T-helper 2 cell (primary cell): ENCODE measurements around the gene CWC25.

Experiments
- DNase-seq, 5 experiments: peaks; one replicate each; pipeline versions ENCODE4 v3.0.0 to v3.0.0-alpha.2; 2012 to 2022

CWC25 gene

GRCh38 chr17:38783227-38783626 lies 41.9 kb downstream of the CWC25 start:
- no peak for DNase-seq

GRCh38 chr17:38779965-38780752 lies 45.0 kb downstream of the CWC25 start:
- DNase-seq, result no peak

GRCh38 chr17:38777641-38778250 lies 47.4 kb downstream of the CWC25 start:
- no peak for DNase-seq

DNA sequence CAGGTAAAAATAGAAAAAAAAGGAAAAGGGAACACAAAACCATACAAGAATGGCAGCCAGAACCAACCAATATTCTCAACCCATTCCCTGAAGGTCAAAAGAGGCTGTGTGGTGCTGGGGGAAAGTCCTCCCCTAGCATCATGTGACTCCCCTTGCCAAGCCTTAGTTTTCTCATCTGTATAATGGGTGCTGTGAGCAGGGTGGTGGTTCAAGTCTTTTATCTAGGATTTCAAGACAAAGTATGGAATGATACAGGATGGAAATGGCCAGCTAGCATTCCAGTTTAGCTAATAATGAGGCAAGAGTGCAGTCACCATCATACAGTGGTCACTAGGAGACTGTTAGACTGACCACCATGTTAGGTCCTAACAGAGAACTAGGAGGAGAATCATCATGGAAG lies 51.9 kb downstream of the CWC25 start:
- no peak for DNase-seq

DNA sequence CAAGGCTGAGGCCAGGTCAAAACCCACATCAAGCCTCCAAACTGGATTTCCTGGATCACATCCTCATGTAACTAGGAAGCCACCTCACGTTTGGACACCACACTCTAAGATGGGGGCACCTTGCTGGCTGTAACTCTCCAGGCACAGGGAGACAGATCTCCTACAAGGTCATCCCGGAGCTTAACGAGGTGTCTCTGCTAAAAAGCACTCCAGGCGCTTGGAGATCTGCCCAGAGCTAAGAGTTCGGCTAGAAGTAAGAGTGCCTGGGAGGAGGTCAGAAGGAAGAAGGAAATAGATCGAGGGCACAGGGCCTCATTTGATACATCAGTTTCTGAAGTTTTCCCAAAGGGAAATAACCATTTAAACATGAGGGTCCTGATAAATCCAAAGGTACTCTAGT lies 56.7 kb downstream of the CWC25 start:
- no peak for DNase-seq

DNA sequence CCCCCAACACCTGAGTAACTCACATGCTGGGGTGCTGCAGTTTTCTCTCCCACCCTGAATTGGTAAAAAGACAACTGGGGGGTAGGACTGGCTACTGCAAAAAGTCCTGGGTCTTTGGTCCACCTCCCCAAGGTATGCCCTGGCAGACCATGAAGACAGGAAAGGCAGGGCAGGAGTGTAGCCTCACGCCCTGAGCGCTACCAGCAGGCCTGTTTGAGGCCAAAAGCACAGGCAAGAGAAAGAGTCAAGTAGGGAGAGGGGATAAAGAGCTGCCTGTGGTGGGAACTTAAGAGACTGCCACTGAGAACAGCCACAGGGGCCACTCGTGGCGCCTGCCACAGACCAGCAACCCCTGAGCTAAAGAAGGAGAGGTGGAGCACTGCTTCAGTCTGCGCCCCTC lies 58.8 kb downstream of the CWC25 start:
- no peak for DNase-seq

DNA sequence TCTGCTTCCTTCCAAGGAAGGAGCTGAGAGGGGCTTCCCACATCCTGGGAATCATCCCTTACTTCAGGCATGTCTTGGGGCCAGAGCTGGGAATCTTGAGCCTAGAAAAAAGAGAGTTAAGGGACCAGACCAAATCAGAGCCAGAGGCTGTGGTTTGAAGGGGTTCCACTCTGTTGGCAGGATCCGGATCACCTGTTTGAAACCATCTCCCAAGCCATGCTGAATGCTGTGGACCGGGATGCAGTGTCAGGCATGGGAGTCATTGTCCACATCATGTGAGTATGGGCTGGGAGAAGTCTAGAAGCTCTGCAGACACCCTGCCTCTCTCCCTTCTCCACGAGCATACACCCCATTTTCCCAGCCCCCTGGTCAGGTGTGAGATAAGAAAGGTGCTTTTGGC lies 62.9 kb downstream of the CWC25 start:
- DNase-seq, result no peak

- DNase-seq, result peak in 1 of 5 experiments; percentile 57
Measured at GRCh38 chr17:38761612-38762011, 63.5 kb downstream of the CWC25 start.

DNA sequence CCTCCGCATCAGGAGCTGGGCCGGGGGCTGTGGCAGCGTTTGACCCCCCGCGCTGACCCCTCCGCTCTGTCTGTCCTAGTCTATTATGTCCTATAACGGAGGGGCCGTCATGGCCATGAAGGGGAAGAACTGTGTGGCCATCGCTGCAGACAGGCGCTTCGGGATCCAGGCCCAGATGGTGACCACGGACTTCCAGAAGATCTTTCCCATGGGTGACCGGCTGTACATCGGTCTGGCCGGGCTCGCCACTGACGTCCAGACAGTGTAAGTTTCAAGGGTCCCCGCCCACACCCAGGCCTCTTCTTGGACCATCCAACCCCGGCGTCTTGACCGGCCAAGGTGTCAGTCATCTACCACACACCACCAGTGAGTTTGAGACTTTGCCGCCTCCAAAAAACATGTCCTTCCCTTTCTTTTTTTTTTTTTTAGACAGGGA lies 72.0 kb downstream of the CWC25 start:
- DNase-seq, result no peak

DNA sequence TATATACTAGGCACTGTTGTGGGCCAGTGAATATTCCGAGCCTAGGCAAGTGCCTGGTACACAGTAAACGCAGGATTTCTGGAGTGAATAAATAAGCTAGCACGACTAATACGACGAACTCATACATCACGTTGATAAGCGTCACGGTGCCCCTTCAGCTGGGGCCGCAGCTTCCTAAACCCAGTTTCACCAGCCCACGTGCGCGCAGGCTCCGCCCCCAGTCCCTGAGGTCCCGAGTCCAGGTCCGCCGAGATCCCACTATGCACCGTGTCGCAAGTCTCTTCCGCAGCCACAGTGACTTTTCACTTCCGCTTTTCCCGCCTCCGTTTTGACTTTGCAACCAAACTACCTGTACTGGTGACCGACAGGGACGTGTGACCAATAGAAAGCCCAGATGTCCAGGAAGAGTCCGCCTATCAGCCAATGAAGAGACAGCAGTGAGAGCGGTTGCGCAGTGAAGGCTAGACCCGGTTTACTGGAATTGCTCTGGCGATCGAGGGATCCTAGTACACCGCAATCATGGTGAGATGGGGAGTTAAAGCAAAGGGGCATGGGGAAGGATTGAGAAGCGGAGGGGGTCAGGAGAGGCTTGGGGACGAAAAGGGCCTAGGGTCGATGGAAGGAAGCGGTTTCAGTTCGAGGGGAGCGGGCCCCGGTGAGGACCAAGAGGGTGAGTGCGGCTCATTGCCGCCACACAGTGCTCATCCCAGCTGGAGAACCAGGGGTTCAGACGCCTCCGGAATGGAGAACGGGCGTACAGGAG lies 72.6 kb downstream of the CWC25 start, which contains the start of gene PSMB3:
Gene PSMB3, plus strand, starts transcription at position 434 of the 763 bp plus-strand sequence. Its CDS starts 86 bp downstream, at position 520.
- peak; percentile 83 to 100 (median 95) for DNase-seq

GRCh38 chr17:38751808-38752307 lies 73.3 kb downstream of the CWC25 start:
- peak; percentile 51 to 84 (median 78) for DNase-seq

GRCh38 chr17:38751144-38751807 lies 73.8 kb downstream of the CWC25 start:
- DNase-seq, result no peak
